Vagina (tissue), 2 donors: ENCODE measurements around the gene PTPRD. TPM values are rescaled to one million over a fixed set of nuclear protein-coding genes. Genes with fewer than 3 reads are reported as not detected.

ENCODE experiments used
- DNase-seq, 2 donors: peaks; one replicate each; pipeline ENCODE4 v3.0.0-alpha.2; 2017; ENCODE audit errors: extremely low spot score in 2 of 2
- H3K27ac ChIP-seq: fragments of 200-600 bp; sonication (generic); one replicate; pipeline ENCODE4 v1.5.1; 2019
- H3K27me3 ChIP-seq: fragments of 200-600 bp; sonication (generic); one replicate; pipeline ENCODE4 v1.5.1; 2019
- H3K36me3 ChIP-seq, 2 donors: fragments of 200-600 bp; sonication (generic); one replicate each; pipeline ENCODE4 v1.5.1; 2017 to 2019
- H3K4me1 ChIP-seq: fragments of 200-600 bp; sonication (generic); one replicate; pipeline ENCODE4 v1.5.1; 2019
- H3K4me3 ChIP-seq, 2 donors: fragments of 200-600 bp; sonication (generic); 1 replicate in 1 of 2; 2 replicates in 1 of 2; pipeline ENCODE4 v1.5.1; 2016 to 2019
- H3K9me3 ChIP-seq: fragments of 200-600 bp; sonication (generic); one replicate; pipeline ENCODE4 v1.5.1; 2019
- CTCF ChIP-seq, 3 experiments: fragments of 450-650 bp in 2 of 3; fragments of 200-600 bp in 1 of 3; sonication (generic) in 1 of 3; IDR thresholded peaks; one replicate each; pipeline ENCODE4 v1.5.1; 2017 to 2019; ENCODE audit warnings: antibody characterized with exemption in 3 of 3, mild to moderate bottlenecking in 2 of 3, moderate library complexity in 2 of 3
- POLR2A ChIP-seq, 2 donors: fragments of 450-650 bp; IDR thresholded peaks; one replicate each; pipeline ENCODE4 v1.6.1; 2017; ENCODE audit warnings: antibody characterized with exemption in 2 of 2, mild to moderate bottlenecking in 2 of 2, moderate library complexity in 2 of 2
- POLR2AphosphoS5 ChIP-seq, 2 donors: sonication (generic); formaldehyde crosslinking; IDR thresholded peaks; one replicate each; pipeline ENCODE4 v1.9.0; 2017; ENCODE audit warnings: antibody characterized with exemption in 2 of 2, mild to moderate bottlenecking in 2 of 2, low read depth in 1 of 2; ENCODE audit not compliant: insufficient read depth in 1 of 2
- intact Hi-C: fragments of 100-400 bp; cut with DNase I; formaldehyde crosslinking; loops from one replicate; pipeline ENCODE4 v1.15.1; 2023
- total RNA-seq: library from RNA; depleted of rRNA; stranded (reverse); fragments of >200 nt; gene quantifications from one replicate; pipeline ENCODE4 v1.2.3, GENCODE V29; 2016

PTPRD gene
- total RNA-seq, 1 donor from 2014 or later: 10.3 TPM

GRCh38 chr9:9033022-9033421, 1579.8 kb downstream of the PTPRD start:
- Histone ChIP-seq H3K27me3 (no peaks in the 10 kb centered on the region), H3K36me3 (no peaks in the 10 kb centered on the region), H3K27ac (no peak overlapping the region), H3K4me3 (no peak overlapping the region), H3K4me1 (no peaks in the 10 kb centered on the region), H3K9me3 (no peaks in the 10 kb centered on the region)
- TF ChIP-seq POLR2A (IDR thresholded peaks at IDR 0.05) (no peak), CTCF (IDR thresholded peaks at IDR 0.05) (no peak), POLR2AphosphoS5 (IDR thresholded peaks at IDR 0.05; ENCODE audit: insufficient read depth in 1 of 2, low read depth in 1 of 2) (no peak)
- intact Hi-C loops: no loop called here
- DNase-seq: no peak

GRCh38 chr9:9016597-9016996, 1596.2 kb downstream of the PTPRD start:
- H3K27ac ChIP-seq: no peak overlapping the region
- no peaks in the 10 kb centered on the region for H3K36me3 ChIP-seq
- no peaks in the 10 kb centered on the region for H3K4me1 ChIP-seq
- H3K9me3 ChIP-seq: no peaks in the 10 kb centered on the region
- TF ChIP-seq CTCF (IDR thresholded peaks at IDR 0.05) (no peak), POLR2A (IDR thresholded peaks at IDR 0.05) (no peak), POLR2AphosphoS5 (IDR thresholded peaks at IDR 0.05; ENCODE audit: insufficient read depth in 1 of 2, low read depth in 1 of 2) (no peak)
- no peak for DNase-seq
- intact Hi-C loops: no loop called here
- H3K4me3 ChIP-seq: no peak overlapping the region
- H3K27me3 ChIP-seq: no peaks in the 10 kb centered on the region

- no peak for DNase-seq
- Histone ChIP-seq H3K27ac (no peak overlapping the region), H3K27me3 (no peaks in the 10 kb centered on the region), H3K4me1 (no peaks in the 10 kb centered on the region), H3K9me3 (no peaks in the 10 kb centered on the region), H3K4me3 (no peak overlapping the region), H3K36me3 (no peaks in the 10 kb centered on the region)
- intact Hi-C loops: no loop called here
- TF ChIP-seq POLR2AphosphoS5 (IDR thresholded peaks at IDR 0.05; ENCODE audit: insufficient read depth in 1 of 2, low read depth in 1 of 2) (no peak), POLR2A (IDR thresholded peaks at IDR 0.05) (no peak), CTCF (IDR thresholded peaks at IDR 0.05) (no peak)
These were observed 1608.0 kb downstream of the PTPRD start for GRCh38 chr9:9004810-9005209.

GRCh38 chr9:9002826-9003583, 1609.8 kb downstream of the PTPRD start:
- Histone ChIP-seq H3K4me3 (no peak overlapping the region), H3K27ac (no peak overlapping the region), H3K36me3 (no peaks in the 10 kb centered on the region), H3K27me3 (no peaks in the 10 kb centered on the region), H3K9me3 (no peaks in the 10 kb centered on the region), H3K4me1 (no peaks in the 10 kb centered on the region)
- DNase-seq: no peak
- TF ChIP-seq POLR2A (IDR thresholded peaks at IDR 0.05): no peak
- TF ChIP-seq POLR2AphosphoS5 (IDR thresholded peaks at IDR 0.05; ENCODE audit: insufficient read depth in 1 of 2, low read depth in 1 of 2): no peak
- no peak for TF ChIP-seq CTCF (IDR thresholded peaks at IDR 0.05)
- intact Hi-C loops: no loop called here

GRCh38 chr9:8980496-8981013, 1632.2 kb downstream of the PTPRD start:
- Histone ChIP-seq H3K9me3 (no peaks in the 10 kb centered on the region), H3K27ac (no peak overlapping the region), H3K36me3 (no peaks in the 10 kb centered on the region), H3K4me1 (no peaks in the 10 kb centered on the region), H3K4me3 (no peak overlapping the region), H3K27me3 (no peaks in the 10 kb centered on the region)
- no peak for TF ChIP-seq POLR2AphosphoS5 (IDR thresholded peaks at IDR 0.05; ENCODE audit: insufficient read depth in 1 of 2, low read depth in 1 of 2)
- no peak for DNase-seq
- intact Hi-C loops: no loop called here
